Tibial artery (tissue), 4 donors: ENCODE data around the gene SF1.
A peak's percentile ranks its signal among the peaks of the same experiment; 100 is the strongest.

ENCODE experiments used
- DNase-seq, 2 donors: peaks; one replicate each; pipeline ENCODE4 v3.0.0-alpha.2; 2019
- H3K27ac ChIP-seq, 2 donors: fragments of 200-600 bp; sonication (generic) in 1 of 2; 1 replicate in 1 of 2; 2 replicates in 1 of 2; pipeline ENCODE4 v1.5.1; 2018 to 2019; ENCODE audit warnings: mild to moderate bottlenecking in 1 of 2
- H3K27me3 ChIP-seq, 2 donors: fragments of 200-600 bp; sonication (generic) in 1 of 2; one replicate each; pipeline versions ENCODE4 v1.5.1 to v1.6.0; 2016 to 2019
- H3K36me3 ChIP-seq, 3 donors: fragments of 200-600 bp; sonication (generic) in 2 of 3; one replicate each; pipeline ENCODE4 v1.5.1; 2016 to 2019; ENCODE audit warnings: mild to moderate bottlenecking in 2 of 3
- H3K4me1 ChIP-seq, 4 donors: fragments of 200-600 bp; sonication (generic) in 2 of 4; 1 replicate in 3 of 4; 2 replicates in 1 of 4; pipeline ENCODE4 v1.5.1; 2016 to 2019
- H3K4me3 ChIP-seq, 2 donors: fragments of 200-600 bp; sonication (generic) in 1 of 2; 1 replicate in 1 of 2; 2 replicates in 1 of 2; pipeline ENCODE4 v1.5.1; 2018 to 2019; ENCODE audit warnings: mild to moderate bottlenecking in 2 of 2
- H3K9me3 ChIP-seq, 3 donors: fragments of 200-600 bp; sonication (generic) in 1 of 3; one replicate each; pipeline ENCODE4 v1.5.1; 2016 to 2019
- CTCF ChIP-seq, 2 experiments: fragments of 200-600 bp in 1 of 2; fragments of 450-650 bp in 1 of 2; IDR thresholded peaks; one replicate each; pipeline ENCODE4 v1.5.1; 2017 to 2019; ENCODE audit warnings: antibody characterized with exemption in 2 of 2, mild to moderate bottlenecking in 1 of 2, moderate library complexity in 1 of 2
- intact Hi-C: fragments of 100-400 bp; cut with DNase I; formaldehyde crosslinking; loops from one replicate; pipeline ENCODE4 v1.15.0; 2023; ENCODE audit warnings: low total_unique reads

Gene SF1

GRCh38 chr11:64799256-64799622 lies 20.9 kb upstream of the SF1 start:
- H3K4me3 ChIP-seq, result no peak overlapping the region
- no peak for DNase-seq
- H3K9me3 ChIP-seq, result no peaks in the 10 kb centered on the region
- intact Hi-C loops, result no loop called here
- no peak for TF ChIP-seq CTCF (IDR thresholded peaks at IDR 0.05)
- peaks cover 0 to 20% (median 14%) of the 10 kb centered on the region in 4 donors for H3K4me1 ChIP-seq
- H3K36me3 ChIP-seq, result peaks cover 10 to 60% (median 14%) of the 10 kb centered on the region in 3 donors
- H3K27ac ChIP-seq, result no peak overlapping the region
- H3K27me3 ChIP-seq, result no peaks in the 10 kb centered on the region

GRCh38 chr11:64796757-64797541 lies 18.6 kb upstream of the SF1 start:
- DNase-seq, result no peak

GRCh38 chr11:64796047-64796756 lies 17.9 kb upstream of the SF1 start:
- H3K4me3 ChIP-seq, result no peak overlapping the region
- H3K36me3 ChIP-seq, result peaks cover 10 to 82% (median 14%) of the 10 kb centered on the region in 3 donors
- no peak for DNase-seq
- intact Hi-C loops, result no loop called here
- no peaks in the 10 kb centered on the region for H3K4me1 ChIP-seq
- no peaks in the 10 kb centered on the region for H3K9me3 ChIP-seq
- H3K27me3 ChIP-seq, result no peaks in the 10 kb centered on the region
- no peak overlapping the region for H3K27ac ChIP-seq
- no peak for TF ChIP-seq CTCF (IDR thresholded peaks at IDR 0.05)

More at GRCh38 chr11:64796757-64797541, 18.6 kb upstream of the SF1 start:
- Histone ChIP-seq H3K4me3 (no peak overlapping the region), H3K27me3 (no peaks in the 10 kb centered on the region), H3K4me1 (peaks cover 0 to 3% (median under 1%) of the 10 kb centered on the region in 4 donors), H3K27ac (no peak overlapping the region), H3K36me3 (peaks cover 10 to 74% (median 14%) of the 10 kb centered on the region in 3 donors), H3K9me3 (no peaks in the 10 kb centered on the region)
- no peak for TF ChIP-seq CTCF (IDR thresholded peaks at IDR 0.05)
- intact Hi-C loops, result no loop called here

GRCh38 chr11:64794526-64794925 lies 16.2 kb upstream of the SF1 start:
- peaks cover 10 to 85% (median 19%) of the 10 kb centered on the region in 3 donors for H3K36me3 ChIP-seq
- no peaks in the 10 kb centered on the region for H3K9me3 ChIP-seq
- DNase-seq, result no peak
- no peak for TF ChIP-seq CTCF (IDR thresholded peaks at IDR 0.05)
- no peak overlapping the region for H3K4me3 ChIP-seq
- intact Hi-C loops, result no loop called here
- H3K4me1 ChIP-seq, result no peaks in the 10 kb centered on the region
- H3K27ac ChIP-seq, result no peak overlapping the region
- no peaks in the 10 kb centered on the region for H3K27me3 ChIP-seq

- no peak overlapping the region for H3K27ac ChIP-seq
- H3K9me3 ChIP-seq, result no peaks in the 10 kb centered on the region
- intact Hi-C loops, result no loop called here
- peaks cover 10 to 85% (median 24%) of the 10 kb centered on the region in 3 donors for H3K36me3 ChIP-seq
- H3K4me3 ChIP-seq, result no peak overlapping the region
- no peaks in the 10 kb centered on the region for H3K27me3 ChIP-seq
- DNase-seq, result peak in 1 of 2 donors; percentile 11
- no peaks in the 10 kb centered on the region for H3K4me1 ChIP-seq
- no peak for TF ChIP-seq CTCF (IDR thresholded peaks at IDR 0.05)
Measured at GRCh38 chr11:64793271-64794160, 15.2 kb upstream of the SF1 start.
